DOHH2 (cell line): ENCODE measurements around the gene TTC21A.

ENCODE experiments used
- H3F3A ChIP-seq: fragments of 200-600 bp; sonication (generic), shearing (Covaris generic); 2 replicates; pipeline ENCODE4 v1.6.0; 2016; ENCODE audit warnings: antibody characterized with exemption, mild to moderate bottlenecking; ENCODE audit not compliant: control insufficient read depth, insufficient read depth
- H3K27ac ChIP-seq: fragments of 200-600 bp; sonication (generic); 2 replicates; pipeline ENCODE4 v1.5.1; 2014; ENCODE audit warnings: low read depth, mild to moderate bottlenecking, low read length, moderate library complexity
- H3K27me3 ChIP-seq: fragments of 200-600 bp; sonication (generic); 2 replicates; pipeline ENCODE4 v1.6.1; 2014; ENCODE audit warnings: mild to moderate bottlenecking, low read length, mixed read lengths; ENCODE audit not compliant: control insufficient read depth
- H3K36me3 ChIP-seq: fragments of 200-600 bp; sonication (generic); 2 replicates; pipeline ENCODE4 v1.6.1; 2014; ENCODE audit warnings: mild to moderate bottlenecking, low read length, moderate library complexity, mixed read lengths; ENCODE audit not compliant: control insufficient read depth
- H3K4me1 ChIP-seq: fragments of 200-600 bp; sonication (generic); 2 replicates; pipeline ENCODE4 v1.6.1; 2014; ENCODE audit warnings: mild to moderate bottlenecking, low read length, mixed read lengths; ENCODE audit not compliant: control insufficient read depth
- H3K4me2 ChIP-seq: fragments of 200-600 bp; sonication (generic); 2 replicates; pipeline ENCODE4 v1.6.0; 2014; ENCODE audit warnings: mild to moderate bottlenecking, low read length, moderate library complexity
- H3K4me3 ChIP-seq: fragments of 200-600 bp; sonication (generic); 2 replicates; pipeline ENCODE4 v1.5.1; 2014; ENCODE audit warnings: mild to moderate bottlenecking, low read length, mixed read lengths
- H3K79me2 ChIP-seq: fragments of 200-600 bp; sonication (generic); 2 replicates; pipeline ENCODE4 v1.6.1; 2014; ENCODE audit warnings: mild to moderate bottlenecking, low read length, mixed read lengths; ENCODE audit not compliant: control insufficient read depth
- H3K9me2 ChIP-seq: fragments of 200-600 bp; sonication (generic); replicated peaks from 2 replicates; pipeline ENCODE4 v1.6.1; 2014; ENCODE audit warnings: mild to moderate bottlenecking, low read length, mixed read lengths; ENCODE audit not compliant: control insufficient read depth
- H3K9me3 ChIP-seq: fragments of 200-600 bp; sonication (generic); 2 replicates; pipeline ENCODE4 v1.6.1; 2014; ENCODE audit warnings: antibody characterized with exemption, low read length, mixed read lengths; ENCODE audit not compliant: control insufficient read depth, insufficient read depth
- H4K20me1 ChIP-seq: fragments of 200-600 bp; sonication (generic); 2 replicates; pipeline ENCODE4 v1.6.0; 2014; ENCODE audit warnings: low read depth, mild to moderate bottlenecking, antibody characterized with exemption, low read length, moderate library complexity; ENCODE audit not compliant: control insufficient read depth, insufficient read depth
- EZH2phosphoT487 ChIP-seq: fragments of 200-600 bp; sonication (generic); IDR thresholded peaks from 2 replicates; pipeline ENCODE4 v1.6.1; 2017; ENCODE audit warnings: borderline replicate concordance, mild to moderate bottlenecking, antibody characterized with exemption, low read length, moderate library complexity, mixed read lengths
- TF ChIP-seq, protein P1 (sequence below): fragments of 200-600 bp; sonication (generic); IDR thresholded peaks from one replicate; pipeline ENCODE4 v1.5.1; 2014; ENCODE audit warnings: antibody characterized with exemption, mild to moderate bottlenecking, low read depth, low read length; ENCODE audit not compliant: poor library complexity, severe bottlenecking

Gene TTC21A

GRCh38 chr3:39146083-39146501 is 38.6 kb downstream of the TTC21A start:
- Histone ChIP-seq H3K36me3 (peaks cover 71% of the 10 kb centered on the region), H3K27me3 (no peaks in the 10 kb centered on the region), H3K9me3 (no peaks in the 10 kb centered on the region), H4K20me1 (no peaks in the 10 kb centered on the region; the same call in 1 of the 2 replicates), H3K27ac (peak overlapping the region; percentile 98), H3K4me2 (peak overlapping the region; percentile 100), H3K4me1 (peaks cover 74% of the 10 kb centered on the region), H3K4me3 (peak overlapping the region; percentile 87), H3K9me2 (no peaks in the 10 kb centered on the region), H3K79me2 (peaks cover 76% of the 10 kb centered on the region), H3F3A (peaks cover 31% of the 10 kb centered on the region)
- TF ChIP-seq EZH2phosphoT487, result no peak
- TF ChIP-seq, protein P1, sequence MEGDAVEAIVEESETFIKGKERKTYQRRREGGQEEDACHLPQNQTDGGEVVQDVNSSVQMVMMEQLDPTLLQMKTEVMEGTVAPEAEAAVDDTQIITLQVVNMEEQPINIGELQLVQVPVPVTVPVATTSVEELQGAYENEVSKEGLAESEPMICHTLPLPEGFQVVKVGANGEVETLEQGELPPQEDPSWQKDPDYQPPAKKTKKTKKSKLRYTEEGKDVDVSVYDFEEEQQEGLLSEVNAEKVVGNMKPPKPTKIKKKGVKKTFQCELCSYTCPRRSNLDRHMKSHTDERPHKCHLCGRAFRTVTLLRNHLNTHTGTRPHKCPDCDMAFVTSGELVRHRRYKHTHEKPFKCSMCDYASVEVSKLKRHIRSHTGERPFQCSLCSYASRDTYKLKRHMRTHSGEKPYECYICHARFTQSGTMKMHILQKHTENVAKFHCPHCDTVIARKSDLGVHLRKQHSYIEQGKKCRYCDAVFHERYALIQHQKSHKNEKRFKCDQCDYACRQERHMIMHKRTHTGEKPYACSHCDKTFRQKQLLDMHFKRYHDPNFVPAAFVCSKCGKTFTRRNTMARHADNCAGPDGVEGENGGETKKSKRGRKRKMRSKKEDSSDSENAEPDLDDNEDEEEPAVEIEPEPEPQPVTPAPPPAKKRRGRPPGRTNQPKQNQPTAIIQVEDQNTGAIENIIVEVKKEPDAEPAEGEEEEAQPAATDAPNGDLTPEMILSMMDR, result peak; percentile 33

DNA sequence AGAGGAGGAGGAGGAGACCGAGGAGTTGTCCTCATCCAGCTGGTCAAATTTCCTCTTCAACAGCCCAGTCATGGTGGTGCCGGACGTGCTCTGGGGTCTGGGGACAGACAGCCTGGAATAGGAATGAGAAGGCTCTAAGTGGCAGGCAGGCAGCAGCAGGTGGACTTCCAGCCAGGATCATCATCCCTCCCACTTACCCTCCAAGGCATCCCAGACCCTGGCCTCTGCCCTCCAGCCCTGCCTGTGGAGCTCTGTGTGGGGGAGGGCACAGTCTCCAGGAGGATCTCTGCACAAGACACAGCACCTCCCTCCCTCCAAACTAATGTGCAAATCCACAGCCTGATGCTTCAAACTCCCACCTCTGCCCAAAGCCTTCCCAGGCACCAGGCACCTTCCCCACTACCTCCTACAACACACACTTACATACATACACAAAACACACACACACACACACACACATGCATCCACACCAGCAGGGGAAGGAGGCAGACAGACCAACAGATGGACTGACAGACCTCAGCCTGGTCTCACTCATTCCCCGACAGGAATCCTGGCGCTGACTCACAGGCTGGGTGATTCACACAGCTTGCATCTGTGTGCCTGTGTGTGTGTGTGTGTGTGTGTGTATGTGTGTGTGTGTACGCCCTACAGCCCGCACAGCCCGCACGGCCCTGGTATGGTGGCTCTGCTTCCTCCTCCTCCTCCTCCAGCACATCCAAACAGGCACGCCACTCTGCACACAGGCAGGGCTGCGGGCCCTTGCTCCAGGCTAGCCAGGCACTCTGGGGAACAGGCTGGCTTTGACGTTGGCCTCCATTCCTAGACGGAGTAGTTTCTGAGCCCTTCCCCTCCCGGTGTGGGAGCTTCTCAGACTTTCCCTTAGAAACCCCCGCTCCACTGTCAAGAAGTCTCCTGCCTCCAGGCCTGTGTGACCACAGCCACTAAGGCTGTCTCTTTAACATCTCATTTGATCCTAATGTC is 39.4 kb downstream of the TTC21A start:
- Histone ChIP-seq H3K9me2 (no peaks in the 10 kb centered on the region), H3K27me3 (no peaks in the 10 kb centered on the region), H3K36me3 (peaks cover 63% of the 10 kb centered on the region), H3K4me1 (peaks cover 75% of the 10 kb centered on the region), H3K4me3 (peak overlapping the region; percentile 87), H4K20me1 (no peaks in the 10 kb centered on the region; the same call in 1 of the 2 replicates), H3K79me2 (peaks cover 84% of the 10 kb centered on the region), H3K4me2 (peak overlapping the region; percentile 100), H3K9me3 (no peaks in the 10 kb centered on the region), H3K27ac (peak overlapping the region; percentile 98), H3F3A (peaks cover 31% of the 10 kb centered on the region)
- TF ChIP-seq, protein P1, result no peak
- no peak for TF ChIP-seq EZH2phosphoT487

DNA sequence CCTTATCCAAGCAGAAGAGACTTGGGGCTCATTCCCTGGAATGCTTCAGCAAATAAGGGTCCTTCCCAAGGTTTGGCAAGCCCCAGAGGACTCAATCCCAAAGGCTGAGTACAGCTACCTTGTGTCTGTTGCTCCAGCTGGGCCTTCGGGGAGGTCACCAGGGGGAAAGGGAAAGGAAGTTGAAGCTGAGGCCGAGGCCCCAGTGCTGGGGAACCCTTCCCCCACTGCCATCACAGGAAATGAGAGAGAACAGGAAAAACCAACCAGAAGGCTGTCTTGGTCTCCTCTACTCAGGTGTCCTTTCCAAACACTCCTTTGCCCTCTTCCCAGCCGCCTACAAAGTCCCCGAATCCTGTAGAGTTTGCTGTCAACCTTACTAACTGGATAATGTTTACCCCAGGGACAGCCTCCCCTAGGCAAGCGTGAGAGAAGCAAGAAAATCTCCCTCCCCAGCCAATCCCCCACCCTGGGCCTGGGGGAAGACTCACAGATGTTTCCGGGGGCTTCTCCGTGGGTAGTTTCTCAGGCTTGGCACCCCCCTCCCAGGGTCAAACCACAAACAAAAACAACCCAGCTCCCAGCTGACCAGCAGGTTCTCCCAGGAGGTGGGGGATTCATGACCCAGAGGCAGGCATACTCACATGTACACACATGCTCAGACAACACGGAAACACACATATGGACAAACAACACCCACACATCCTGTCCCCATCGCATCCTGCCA is 40.4 kb downstream of the TTC21A start:
- peaks cover 31% of the 10 kb centered on the region for H3F3A ChIP-seq
- peak overlapping the region; percentile 98 for H3K27ac ChIP-seq
- H3K4me1 ChIP-seq, result peaks cover 72% of the 10 kb centered on the region
- peaks cover 87% of the 10 kb centered on the region for H3K79me2 ChIP-seq
- H3K36me3 ChIP-seq, result peaks cover 53% of the 10 kb centered on the region
- H3K4me2 ChIP-seq, result peak overlapping the region; percentile 100
- H4K20me1 ChIP-seq, result no peaks in the 10 kb centered on the region; the same call in 1 of the 2 replicates
- no peaks in the 10 kb centered on the region for H3K27me3 ChIP-seq
- H3K9me2 ChIP-seq, result no peaks in the 10 kb centered on the region
- no peaks in the 10 kb centered on the region for H3K9me3 ChIP-seq
- H3K4me3 ChIP-seq, result peak overlapping the region; percentile 87
- TF ChIP-seq, protein P1, result no peak
- no peak for TF ChIP-seq EZH2phosphoT487
